Mucosa of descending colon (tissue), 3 donors: Measurements from ENCODE around the gene MEGF6. TPM values are rescaled to one million over a fixed set of nuclear protein-coding genes. Genes with fewer than 3 reads are reported as not detected.
A peak's percentile ranks its signal among the peaks of the same experiment; 100 is the strongest.

Experiments used
- ATAC-seq: fragments of 200-7000 bp; cut with Tn5 transposase; one replicate; pipeline ENCODE4 v1.9.1; 2020; ENCODE audit warnings: mild to moderate bottlenecking, moderate library complexity
- DNase-seq, 3 donors: peaks; one replicate each; pipeline ENCODE4 v3.0.0-alpha.2; 2020
- H3K36me3 ChIP-seq: fragments of 200-600 bp; one replicate; pipeline ENCODE4 v1.8.0; 2021; ENCODE audit warnings: low read depth, mild to moderate bottlenecking
- H3K4me1 ChIP-seq: fragments of 200-600 bp; one replicate; pipeline ENCODE4 v1.8.0; 2021; ENCODE audit warnings: low read depth, mild to moderate bottlenecking
- H3K4me3 ChIP-seq: fragments of 200-600 bp; one replicate; pipeline ENCODE4 v1.8.0; 2021; ENCODE audit warnings: mild to moderate bottlenecking
- H3K9me3 ChIP-seq: fragments of 200-600 bp; one replicate; pipeline ENCODE4 v1.8.0; 2021; ENCODE audit warnings: mild to moderate bottlenecking
- CTCF ChIP-seq: fragments of 200-600 bp; IDR thresholded peaks from one replicate; pipeline ENCODE4 v1.8.0; 2022; ENCODE audit warnings: antibody characterized with exemption, mild to moderate bottlenecking
- intact Hi-C, 2 donors: fragments of 100-400 bp; cut with DNase I in 1 of 2; cut with micrococcal nuclease in 1 of 2; formaldehyde crosslinking; loops; one replicate each; pipeline versions ENCODE4 v1.11.0 to v1.11.1; 2022; cut with DNase I, micrococcal nuclease
- total RNA-seq, 3 donors: library from RNA; stranded (reverse); fragmentation: NEBNext Ultra II Directional in 2 of 3; extraction: Animal tissue kit (Norgen Biotek cat#: 25700) in 2 of 3; gene quantifications; one replicate each; pipeline versions ENCODE4 v1.2.1 to v1.2.4, GENCODE V29; 2021 to 2023
- donor health status: DM: no; HTN: no; CAD: no; lungs with moderate emphysema.
- donor health status: DM: no; HTN: no; CAD: no.
- donor health status: DM: no; HTN: yes; CAD: no.

The MEGF6 gene
- total RNA-seq, 3 donors from 2014 or later, result 6.2 to 12.2 (median 8.5) TPM

- peak in 1 of 3 donors; percentile 44 for DNase-seq
- ATAC-seq, result peak; percentile 43
- Histone ChIP-seq H3K9me3 (no peaks in the 10 kb centered on the region), H3K4me3 (no peak overlapping the region), H3K4me1 (no peaks in the 10 kb centered on the region), H3K36me3 (no peaks in the 10 kb centered on the region)
- intact Hi-C loops, result no loop called here
- TF ChIP-seq CTCF, result peak; percentile 51
Observed at GRCh38 chr1:3564921-3565831, 46.1 kb downstream of the MEGF6 start.

GRCh38 chr1:3563610-3564009 lies 47.7 kb downstream of the MEGF6 start:
- no peaks in the 10 kb centered on the region for H3K36me3 ChIP-seq
- H3K4me1 ChIP-seq, result no peaks in the 10 kb centered on the region
- H3K9me3 ChIP-seq, result no peaks in the 10 kb centered on the region
- ATAC-seq, result no peak
- intact Hi-C loops, result no loop called here
- DNase-seq, result no peak
- no peak for TF ChIP-seq CTCF
- no peak overlapping the region for H3K4me3 ChIP-seq

GRCh38 chr1:3563125-3563524 lies 48.2 kb downstream of the MEGF6 start:
- Histone ChIP-seq H3K9me3 (no peaks in the 10 kb centered on the region), H3K4me1 (no peaks in the 10 kb centered on the region), H3K4me3 (no peak overlapping the region), H3K36me3 (no peaks in the 10 kb centered on the region)
- intact Hi-C loops, result no loop called here
- DNase-seq, result no peak
- ATAC-seq, result no peak
- no peak for TF ChIP-seq CTCF

GRCh38 chr1:3562712-3563111 lies 48.6 kb downstream of the MEGF6 start:
- no peaks in the 10 kb centered on the region for H3K36me3 ChIP-seq
- no peaks in the 10 kb centered on the region for H3K9me3 ChIP-seq
- H3K4me3 ChIP-seq, result no peak overlapping the region
- TF ChIP-seq CTCF, result no peak
- intact Hi-C loops, result no loop called here
- ATAC-seq, result no peak
- H3K4me1 ChIP-seq, result no peaks in the 10 kb centered on the region
- DNase-seq, result no peak

- ATAC-seq, result no peak
- intact Hi-C loops, result no loop called here
- Histone ChIP-seq H3K4me3 (no peak overlapping the region), H3K9me3 (no peaks in the 10 kb centered on the region), H3K36me3 (no peaks in the 10 kb centered on the region), H3K4me1 (no peaks in the 10 kb centered on the region)
- DNase-seq, result no peak
- no peak for TF ChIP-seq CTCF
Observed at GRCh38 chr1:3561702-3562101, 49.6 kb downstream of the MEGF6 start.
